ENCODE measurements around the gene ATG4B. TPM values are rescaled to one million over a fixed set of nuclear protein-coding genes. Genes with fewer than 3 reads are reported as not detected.

Gene ATG4B
- polyA plus RNA-seq, 4 donors: 68.3 to 87.6 (median 76.0) TPM

GRCh38 chr2:241680827-241681599 is 43.5 kb downstream of the ATG4B start:
- DNase-seq (ENCODE audit: low read depth in 4 of 4, low spot score in 3 of 4): no peak

- DNase-seq (ENCODE audit: low read depth in 4 of 4, low spot score in 3 of 4): no peak
These were observed 48.8 kb downstream of the ATG4B start for GRCh38 chr2:241686324-241686649.

GRCh38 chr2:241686650-241687425 is 49.3 kb downstream of the ATG4B start, which contains the start of gene DTYMK:
DTYMK (minus strand) TSS chr2:241686815; CDS start chr2:241686783, 32 bp downstream.
- peak; percentile 89 to 94 (median 91) for DNase-seq (ENCODE audit: low read depth in 4 of 4, low spot score in 3 of 4)

- no peak for DNase-seq (ENCODE audit: low read depth in 4 of 4, low spot score in 3 of 4)
These were observed 51.8 kb downstream of the ATG4B start for GRCh38 chr2:241689306-241689705.

- no peak for DNase-seq (ENCODE audit: low read depth in 4 of 4, low spot score in 3 of 4)
These were observed 52.8 kb downstream of the ATG4B start for GRCh38 chr2:241690202-241690717.

- DNase-seq (ENCODE audit: low read depth in 4 of 4, low spot score in 3 of 4): no peak
These were observed 55.0 kb downstream of the ATG4B start for GRCh38 chr2:241692448-241692847.

- no peak for DNase-seq (ENCODE audit: low read depth in 4 of 4, low spot score in 3 of 4)
These were observed 58.2 kb downstream of the ATG4B start for GRCh38 chr2:241695651-241696050.

- no peak for DNase-seq (ENCODE audit: low read depth in 4 of 4, low spot score in 3 of 4)
These were observed 63.6 kb downstream of the ATG4B start for GRCh38 chr2:241701149-241701398.

- peak; percentile 85 to 88 (median 87) for DNase-seq (ENCODE audit: low read depth in 4 of 4, low spot score in 3 of 4)
These were observed 64.1 kb downstream of the ATG4B start, which contains the start of gene ING5 for GRCh38 chr2:241701399-241702154. ING5 (plus strand) TSS chr2:241702039; CDS start chr2:241702066, 27 bp downstream.

GRCh38 chr2:241702155-241703031 is 64.9 kb downstream of the ATG4B start:
- peak; percentile 58 to 77 (median 73) for DNase-seq (ENCODE audit: low read depth in 4 of 4, low spot score in 3 of 4)

GRCh38 chr2:241703032-241703604 is 65.6 kb downstream of the ATG4B start:
- DNase-seq (ENCODE audit: low read depth in 4 of 4, low spot score in 3 of 4): peak in 1 of 4 donors; percentile 7

- DNase-seq (ENCODE audit: low read depth in 4 of 4, low spot score in 3 of 4): no peak
These were observed 69.0 kb downstream of the ATG4B start for GRCh38 chr2:241706537-241706936.

GRCh38 chr2:241708879-241709278 is 71.4 kb downstream of the ATG4B start:
- DNase-seq (ENCODE audit: low read depth in 4 of 4, low spot score in 3 of 4): no peak

GRCh38 chr2:241719093-241719492 is 81.6 kb downstream of the ATG4B start:
- DNase-seq (ENCODE audit: low read depth in 4 of 4, low spot score in 3 of 4): no peak

- DNase-seq (ENCODE audit: low read depth in 4 of 4, low spot score in 3 of 4): no peak
These were observed 82.6 kb downstream of the ATG4B start for GRCh38 chr2:241720099-241720498.

GRCh38 chr2:241720560-241720959 is 83.1 kb downstream of the ATG4B start:
- DNase-seq (ENCODE audit: low read depth in 4 of 4, low spot score in 3 of 4): no peak

- no peak for DNase-seq (ENCODE audit: low read depth in 4 of 4, low spot score in 3 of 4)
These were observed 84.4 kb downstream of the ATG4B start for GRCh38 chr2:241721852-241722251.

- no peak for DNase-seq (ENCODE audit: low read depth in 4 of 4, low spot score in 3 of 4)
These were observed 85.5 kb downstream of the ATG4B start for GRCh38 chr2:241722896-241723454.
